CD14-positive monocyte (primary cell): ENCODE data around the gene PLA2G2C. TPM values are rescaled to one million over a fixed set of nuclear protein-coding genes. Genes with fewer than 3 reads are reported as not detected.

Experiments used
- DNase-seq, 3 donors: peaks; one replicate each; pipeline ENCODE4 v3.0.0-alpha.2; 2011 to 2022
- H2AFZ ChIP-seq: 2 replicates; pipeline ENCODE4 v1.6.0; 2012; ENCODE audit warnings: mild to moderate bottlenecking, low read depth, low read length, inconsistent platforms; ENCODE audit not compliant: insufficient read depth, poor library complexity, severe bottlenecking
- H3K27ac ChIP-seq, 2 donors: 1 replicate in 1 of 2; 2 replicates in 1 of 2; pipeline ENCODE4 v1.5.1; 2012 to 2013; ENCODE audit warnings: low read length in 2 of 2, control low read depth in 1 of 2, inconsistent platforms in 1 of 2, low read depth in 1 of 2, mild to moderate bottlenecking in 1 of 2
- H3K27me3 ChIP-seq, 2 donors: one replicate each; pipeline versions ENCODE4 v1.6.0 to v1.6.1; 2011 to 2013; ENCODE audit warnings: low read length in 2 of 2; ENCODE audit not compliant: control insufficient read depth in 2 of 2, insufficient read depth in 2 of 2
- H3K36me3 ChIP-seq, 2 donors: replicated peaks in 1 of 2; 1 replicate in 1 of 2; 2 replicates in 1 of 2; pipeline versions ENCODE4 v1.5.1 to v1.6.1; 2012 to 2013; ENCODE audit warnings: low read length in 2 of 2, control low read depth in 1 of 2, inconsistent platforms in 1 of 2, mild to moderate bottlenecking in 1 of 2; ENCODE audit not compliant: insufficient read depth in 2 of 2, control insufficient read depth in 1 of 2
- H3K4me1 ChIP-seq, 2 donors: 1 replicate in 1 of 2; 2 replicates in 1 of 2; pipeline versions ENCODE4 v1.5.1 to v1.6.1; 2012 to 2013; ENCODE audit warnings: low read length in 2 of 2, control low read depth in 1 of 2, inconsistent platforms in 1 of 2, mild to moderate bottlenecking in 1 of 2, moderate library complexity in 1 of 2; ENCODE audit not compliant: insufficient read depth in 2 of 2, control insufficient read depth in 1 of 2
- H3K4me2 ChIP-seq: replicated peaks from 2 replicates; pipeline ENCODE3; 2012; ENCODE audit warnings: low read length, moderate library complexity, mild to moderate bottlenecking; ENCODE audit not compliant: poor library complexity, severe bottlenecking; ENCODE audit errors: extremely low read depth
- H3K4me3 ChIP-seq, 3 experiments: fragments of 200-600 bp in 1 of 3; sonication (generic) in 1 of 3; replicated peaks in 1 of 3; 1 replicate in 2 of 3; 2 replicates in 1 of 3; pipeline ENCODE4 v1.5.1; 2011 to 2013; ENCODE audit warnings: low read length in 3 of 3, mild to moderate bottlenecking in 3 of 3, control low read depth in 2 of 3, low read depth in 2 of 3, inconsistent platforms in 1 of 3, moderate library complexity in 1 of 3
- H3K79me2 ChIP-seq: 2 replicates; pipeline ENCODE4 v1.6.0; 2012; ENCODE audit warnings: mild to moderate bottlenecking, control low read depth, inconsistent platforms, low read length, moderate library complexity; ENCODE audit not compliant: insufficient read depth
- H3K9ac ChIP-seq: 2 replicates; pipeline ENCODE4 v1.6.0; 2017; ENCODE audit warnings: low read length, mild to moderate bottlenecking; ENCODE audit not compliant: insufficient read depth, poor library complexity, severe bottlenecking
- H3K9me3 ChIP-seq, 2 donors: replicated peaks in 1 of 2; 1 replicate in 1 of 2; 2 replicates in 1 of 2; pipeline versions ENCODE4 v1.5.1 to v1.6.1; 2012 to 2013; ENCODE audit warnings: low read length in 2 of 2, control low read depth in 1 of 2; ENCODE audit not compliant: control insufficient read depth in 1 of 2, insufficient read depth in 1 of 2
- H4K20me1 ChIP-seq: 2 replicates; pipeline ENCODE4 v1.6.0; 2012; ENCODE audit warnings: mild to moderate bottlenecking, low read length, control low read depth, moderate library complexity; ENCODE audit not compliant: insufficient read depth
- H3K27ac Mint-ChIP-seq, 7 donors: one replicate each; pipeline ENCODE4 v1.8.0; 2020; ENCODE audit warnings: mild to moderate bottlenecking in 7 of 7, mixed read lengths in 7 of 7, moderate library complexity in 6 of 7, inconsistent platforms in 2 of 7
- H3K27me3 Mint-ChIP-seq, 3 donors: one replicate each; pipeline ENCODE4 v1.8.0; 2021 to 2022; ENCODE audit warnings: low read depth in 3 of 3, mild to moderate bottlenecking in 3 of 3, mixed read lengths in 3 of 3, moderate library complexity in 3 of 3, inconsistent platforms in 1 of 3
- H3K36me3 Mint-ChIP-seq, 2 donors: one replicate each; pipeline ENCODE4 v1.8.0; 2020; ENCODE audit warnings: mixed read lengths in 2 of 2, inconsistent platforms in 1 of 2, mild to moderate bottlenecking in 1 of 2
- H3K4me1 Mint-ChIP-seq: one replicate; pipeline ENCODE4 v1.8.0; 2020; ENCODE audit warnings: mild to moderate bottlenecking, mixed read lengths
- H3K4me3 Mint-ChIP-seq, 2 donors: one replicate each; pipeline ENCODE4 v1.8.0; 2020; ENCODE audit warnings: mild to moderate bottlenecking in 2 of 2, mixed read lengths in 2 of 2, moderate library complexity in 1 of 2
- H3K9me3 Mint-ChIP-seq, 7 donors: one replicate each; pipeline ENCODE4 v1.8.0; 2020 to 2022; ENCODE audit warnings: mixed read lengths in 7 of 7, mild to moderate bottlenecking in 6 of 7, moderate library complexity in 6 of 7, inconsistent platforms in 2 of 7
- WGBS: methylation state at CpG from one replicate; pipeline ENCODE4 v1.1.5; 2013; ENCODE audit warnings: missing lambda C conversion rate; ENCODE audit not compliant: insufficient coverage; 5-methylcytosine and 5-hydroxymethylcytosine counted together
- intact Hi-C, 2 donors: fragments of 100-400 bp; cut with micrococcal nuclease; formaldehyde crosslinking; loops; one replicate each; pipeline versions ENCODE4 v1.15.0 to v1.15.1; 2023
- polyA plus RNA-seq, 3 donors: library from polyadenylated mRNA; depleted of rRNA in 1 of 3; unstranded in 2 of 3; stranded (reverse) in 1 of 3; fragments of 300-500 nt in 2 of 3; fragments of >200 nt in 1 of 3; fragmentation: Illumina TruSeq in 2 of 3; gene quantifications; 1 replicate in 2 of 3; 2 replicates in 1 of 3; pipeline ENCODE4 v1.2.3, GENCODE V29; 2012 to 2021
- TF ChIP-seq, protein P1 (sequence below): fragments of 200-600 bp; IDR thresholded peaks from one replicate; pipeline ENCODE4 v1.8.0; 2022; ENCODE audit warnings: antibody characterized with exemption, mild to moderate bottlenecking

Gene PLA2G2C
- polyA plus RNA-seq, 3 donors, result 0.07 to 0.40 TPM; not detected in 1

DNA sequence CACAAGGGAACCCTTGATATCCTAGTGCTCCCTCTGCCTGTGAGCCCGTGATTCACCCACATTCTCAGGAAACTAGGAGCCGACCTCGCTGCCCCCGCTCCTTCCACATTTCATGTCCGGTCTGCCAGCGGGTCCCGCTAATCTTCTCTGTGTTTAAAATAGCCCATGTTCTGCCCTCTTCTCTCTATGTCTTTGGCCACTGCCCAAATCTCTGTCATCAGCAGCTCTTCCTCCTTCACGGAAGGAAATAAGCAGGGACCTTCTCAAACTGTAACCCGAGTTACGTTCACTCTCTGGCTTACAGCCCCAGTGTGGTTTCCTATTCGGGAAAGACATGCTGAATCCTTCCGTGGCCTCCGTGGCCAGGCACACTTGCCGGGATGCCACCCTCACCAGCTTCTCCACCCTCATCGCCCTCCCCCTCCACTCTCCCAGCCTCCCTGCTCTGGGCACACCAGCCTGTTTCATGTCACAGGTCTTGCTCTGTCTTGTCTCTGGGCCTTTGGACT, 21.6 kb downstream of the PLA2G2C start:
- Mint-ChIP-seq H3K36me3 (peaks cover 0 to 3% of the 10 kb centered on the region in 2 donors), H3K4me1 (peaks cover 5% of the 10 kb centered on the region), H3K9me3 (peaks cover 36 to 61% (median 47%) of the 10 kb centered on the region in 7 donors), H3K27ac (peak overlapping the region in 5 of 7 donors; percentile 17 to 82 (median 36)), H3K27me3 (peaks cover 9 to 17% (median 14%) of the 10 kb centered on the region in 3 donors), H3K4me3 (peak overlapping the region in 1 of 2 donors; percentile 22)
- Histone ChIP-seq H3K79me2 (no peaks in the 10 kb centered on the region), H3K4me3 (no peak overlapping the region), H4K20me1 (no peaks in the 10 kb centered on the region), H3K36me3 (no peaks in the 10 kb centered on the region), H3K27me3 (no peaks in the 10 kb centered on the region), H3K27ac (peak overlapping the region in 1 of 2 donors; percentile 14), H3K9me3 (peaks cover 43 to 63% of the 10 kb centered on the region in 2 donors), H3K4me2 (no peak overlapping the region), H2AFZ (no peak overlapping the region), H3K4me1 (peaks cover 6 to 11% of the 10 kb centered on the region in 2 donors), H3K9ac (no peak overlapping the region)
- intact Hi-C loops, result no loop called here
- TF ChIP-seq, protein P1, sequence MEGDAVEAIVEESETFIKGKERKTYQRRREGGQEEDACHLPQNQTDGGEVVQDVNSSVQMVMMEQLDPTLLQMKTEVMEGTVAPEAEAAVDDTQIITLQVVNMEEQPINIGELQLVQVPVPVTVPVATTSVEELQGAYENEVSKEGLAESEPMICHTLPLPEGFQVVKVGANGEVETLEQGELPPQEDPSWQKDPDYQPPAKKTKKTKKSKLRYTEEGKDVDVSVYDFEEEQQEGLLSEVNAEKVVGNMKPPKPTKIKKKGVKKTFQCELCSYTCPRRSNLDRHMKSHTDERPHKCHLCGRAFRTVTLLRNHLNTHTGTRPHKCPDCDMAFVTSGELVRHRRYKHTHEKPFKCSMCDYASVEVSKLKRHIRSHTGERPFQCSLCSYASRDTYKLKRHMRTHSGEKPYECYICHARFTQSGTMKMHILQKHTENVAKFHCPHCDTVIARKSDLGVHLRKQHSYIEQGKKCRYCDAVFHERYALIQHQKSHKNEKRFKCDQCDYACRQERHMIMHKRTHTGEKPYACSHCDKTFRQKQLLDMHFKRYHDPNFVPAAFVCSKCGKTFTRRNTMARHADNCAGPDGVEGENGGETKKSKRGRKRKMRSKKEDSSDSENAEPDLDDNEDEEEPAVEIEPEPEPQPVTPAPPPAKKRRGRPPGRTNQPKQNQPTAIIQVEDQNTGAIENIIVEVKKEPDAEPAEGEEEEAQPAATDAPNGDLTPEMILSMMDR, result no peak
- 81% methylated on average over 15 of the region's 15 CpGs for WGBS
- DNase-seq, result no peak

DNA sequence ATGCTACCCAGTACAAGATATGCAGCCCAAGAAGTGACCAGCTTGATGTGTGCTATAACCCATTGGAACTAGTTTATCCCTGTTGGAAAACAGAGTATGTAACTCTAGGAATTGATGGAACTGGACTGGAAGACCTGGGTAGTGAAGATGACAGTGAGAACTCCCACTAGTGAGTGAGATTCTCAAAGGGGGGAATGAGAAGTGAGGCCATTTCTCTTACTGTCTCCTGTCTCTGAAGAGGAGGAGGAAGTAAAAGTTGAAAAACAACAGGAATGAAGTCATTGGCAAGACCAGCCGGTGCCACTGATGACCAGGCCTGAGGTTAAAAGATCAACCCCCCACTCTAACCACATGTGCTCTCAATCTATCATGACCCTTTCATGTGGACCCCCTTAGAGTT, 26.3 kb downstream of the PLA2G2C start:
- Histone ChIP-seq H3K9me3 (peaks cover 77 to 88% of the 10 kb centered on the region in 2 donors), H3K4me2 (no peak overlapping the region), H3K79me2 (no peaks in the 10 kb centered on the region), H3K36me3 (no peaks in the 10 kb centered on the region), H3K4me1 (peaks cover 1 to 3% of the 10 kb centered on the region in 2 donors), H4K20me1 (no peaks in the 10 kb centered on the region), H2AFZ (no peak overlapping the region), H3K4me3 (peak overlapping the region in 1 of 3 experiments; percentile 14), H3K27ac (no peak overlapping the region), H3K27me3 (no peaks in the 10 kb centered on the region), H3K9ac (no peak overlapping the region)
- H3K27ac Mint-ChIP-seq, result no peak overlapping the region
- peaks cover 61 to 85% (median 74%) of the 10 kb centered on the region in 7 donors for H3K9me3 Mint-ChIP-seq
- TF ChIP-seq, protein P1, result no peak
- DNase-seq, result no peak
- peaks cover 0 to 3% of the 10 kb centered on the region in 2 donors for H3K36me3 Mint-ChIP-seq
- intact Hi-C loops, result no loop called here
- H3K27me3 Mint-ChIP-seq, result peaks cover 4 to 6% (median 5%) of the 10 kb centered on the region in 3 donors
- no CpG with 5 or more reads among the region's 1 CpG for WGBS
- H3K4me3 Mint-ChIP-seq, result no peak overlapping the region
- H3K4me1 Mint-ChIP-seq, result no peaks in the 10 kb centered on the region
